ENCODE results near the gene ATG9B. TPM values are rescaled to one million over a fixed set of nuclear protein-coding genes. Genes with fewer than 3 reads are reported as not detected.
A peak's percentile ranks its signal among the peaks of the same experiment; 100 is the strongest.

The ATG9B gene
- total and polyA plus RNA-seq, 9 of the 15 experiments (the other 6 are each of a cell fraction or from before 2014, with no cell fraction given), result 0.29 to 8.0 (median 2.1) TPM

DNA sequence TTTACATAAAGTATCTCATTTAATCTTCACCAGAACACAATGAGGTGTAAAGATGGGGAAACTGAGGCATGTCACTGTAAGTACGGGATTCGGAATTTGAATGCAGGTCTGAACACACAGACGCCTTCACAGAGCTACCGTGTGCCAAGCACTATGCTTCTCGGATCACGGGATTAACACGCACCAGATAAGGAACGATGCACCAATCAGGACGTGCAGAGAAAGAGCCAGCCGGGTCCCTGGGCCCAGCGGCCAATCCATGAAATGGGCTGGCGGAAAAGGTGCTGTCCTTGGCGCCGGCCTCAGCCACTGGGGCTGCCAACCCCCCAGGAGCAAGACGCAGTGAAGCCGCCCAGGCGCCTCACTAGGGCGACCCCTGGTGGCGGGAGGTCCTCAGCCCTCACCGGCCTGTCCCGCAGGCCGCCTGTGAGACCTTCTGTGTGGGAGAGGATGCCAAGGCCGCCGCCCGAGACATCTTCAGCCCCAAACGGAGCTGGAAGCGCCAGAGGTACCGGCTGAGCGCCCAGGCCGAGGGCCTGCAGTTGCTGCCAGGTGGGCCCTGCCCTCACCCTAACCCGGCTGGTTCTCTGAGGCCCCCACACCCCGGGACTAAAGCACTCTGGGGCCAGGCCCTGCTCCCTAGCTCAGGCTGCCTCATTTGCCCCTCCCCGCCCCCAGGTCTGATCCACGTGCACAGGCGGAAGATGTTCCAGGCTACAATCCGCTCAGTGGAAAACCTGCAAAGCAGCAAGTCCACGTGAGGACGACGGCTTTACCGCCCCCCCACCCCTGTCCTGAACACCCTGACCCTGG, 15.6 kb downstream of the ATG9B start (continued):
- TF ChIP-seq, protein P1, sequence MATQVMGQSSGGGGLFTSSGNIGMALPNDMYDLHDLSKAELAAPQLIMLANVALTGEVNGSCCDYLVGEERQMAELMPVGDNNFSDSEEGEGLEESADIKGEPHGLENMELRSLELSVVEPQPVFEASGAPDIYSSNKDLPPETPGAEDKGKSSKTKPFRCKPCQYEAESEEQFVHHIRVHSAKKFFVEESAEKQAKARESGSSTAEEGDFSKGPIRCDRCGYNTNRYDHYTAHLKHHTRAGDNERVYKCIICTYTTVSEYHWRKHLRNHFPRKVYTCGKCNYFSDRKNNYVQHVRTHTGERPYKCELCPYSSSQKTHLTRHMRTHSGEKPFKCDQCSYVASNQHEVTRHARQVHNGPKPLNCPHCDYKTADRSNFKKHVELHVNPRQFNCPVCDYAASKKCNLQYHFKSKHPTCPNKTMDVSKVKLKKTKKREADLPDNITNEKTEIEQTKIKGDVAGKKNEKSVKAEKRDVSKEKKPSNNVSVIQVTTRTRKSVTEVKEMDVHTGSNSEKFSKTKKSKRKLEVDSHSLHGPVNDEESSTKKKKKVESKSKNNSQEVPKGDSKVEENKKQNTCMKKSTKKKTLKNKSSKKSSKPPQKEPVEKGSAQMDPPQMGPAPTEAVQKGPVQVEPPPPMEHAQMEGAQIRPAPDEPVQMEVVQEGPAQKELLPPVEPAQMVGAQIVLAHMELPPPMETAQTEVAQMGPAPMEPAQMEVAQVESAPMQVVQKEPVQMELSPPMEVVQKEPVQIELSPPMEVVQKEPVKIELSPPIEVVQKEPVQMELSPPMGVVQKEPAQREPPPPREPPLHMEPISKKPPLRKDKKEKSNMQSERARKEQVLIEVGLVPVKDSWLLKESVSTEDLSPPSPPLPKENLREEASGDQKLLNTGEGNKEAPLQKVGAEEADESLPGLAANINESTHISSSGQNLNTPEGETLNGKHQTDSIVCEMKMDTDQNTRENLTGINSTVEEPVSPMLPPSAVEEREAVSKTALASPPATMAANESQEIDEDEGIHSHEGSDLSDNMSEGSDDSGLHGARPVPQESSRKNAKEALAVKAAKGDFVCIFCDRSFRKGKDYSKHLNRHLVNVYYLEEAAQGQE (IDR thresholded peaks at IDR 0.05; ENCODE audit: borderline replicate concordance), result peak; percentile 78
- TF ChIP-seq, protein P1 (CRISPR knock-in tag; IDR thresholded peaks at IDR 0.05; ENCODE audit: low read depth), result peak; percentile 82; the same call in 1 of the 2 replicates
- peak; percentile 98 for TF ChIP-seq RB1 (IDR thresholded peaks at IDR 0.05; ENCODE audit: low read depth)
- TF ChIP-seq FOXP1 (CRISPR knock-in tag; IDR thresholded peaks at IDR 0.05), result 0 out of 2 replicates have a peak, but pooled peaks have one; percentile 63
- TF ChIP-seq GTF2E2 (tag; IDR thresholded peaks at IDR 0.05), result no peak
- TF ChIP-seq, protein P2, sequence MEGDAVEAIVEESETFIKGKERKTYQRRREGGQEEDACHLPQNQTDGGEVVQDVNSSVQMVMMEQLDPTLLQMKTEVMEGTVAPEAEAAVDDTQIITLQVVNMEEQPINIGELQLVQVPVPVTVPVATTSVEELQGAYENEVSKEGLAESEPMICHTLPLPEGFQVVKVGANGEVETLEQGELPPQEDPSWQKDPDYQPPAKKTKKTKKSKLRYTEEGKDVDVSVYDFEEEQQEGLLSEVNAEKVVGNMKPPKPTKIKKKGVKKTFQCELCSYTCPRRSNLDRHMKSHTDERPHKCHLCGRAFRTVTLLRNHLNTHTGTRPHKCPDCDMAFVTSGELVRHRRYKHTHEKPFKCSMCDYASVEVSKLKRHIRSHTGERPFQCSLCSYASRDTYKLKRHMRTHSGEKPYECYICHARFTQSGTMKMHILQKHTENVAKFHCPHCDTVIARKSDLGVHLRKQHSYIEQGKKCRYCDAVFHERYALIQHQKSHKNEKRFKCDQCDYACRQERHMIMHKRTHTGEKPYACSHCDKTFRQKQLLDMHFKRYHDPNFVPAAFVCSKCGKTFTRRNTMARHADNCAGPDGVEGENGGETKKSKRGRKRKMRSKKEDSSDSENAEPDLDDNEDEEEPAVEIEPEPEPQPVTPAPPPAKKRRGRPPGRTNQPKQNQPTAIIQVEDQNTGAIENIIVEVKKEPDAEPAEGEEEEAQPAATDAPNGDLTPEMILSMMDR (IDR thresholded peaks at IDR 0.05 in 2 of 3, conservative IDR thresholded peaks at IDR 0.05 in 1 of 3; ENCODE audit: insufficient read depth in 2 of 3, low read depth in 1 of 3, low read length in 3 of 3), result peak; percentile 98 to 100 (median 99)
- TF ChIP-seq MTA1 (IDR thresholded peaks at IDR 0.05; ENCODE audit: borderline replicate concordance), result peak; percentile 87
- TF ChIP-seq CGGBP1 (CRISPR knock-in tag; IDR thresholded peaks at IDR 0.05), result 0 out of 2 replicates have a peak, but pooled peaks have one; percentile 39
- no peak for TF ChIP-seq FOXK1 (CRISPR knock-in tag; IDR thresholded peaks at IDR 0.05; ENCODE audit: borderline replicate concordance)
- TF ChIP-seq SIN3B (IDR thresholded peaks at IDR 0.05; ENCODE audit: low read depth), result 0 out of 2 replicates have a peak, but pooled peaks have one; percentile 79
- peak; percentile 90 for TF ChIP-seq POLR2G (IDR thresholded peaks at IDR 0.05; ENCODE audit: low read depth, low read length)
- no peak for TF ChIP-seq PRPF4 (IDR thresholded peaks at IDR 0.05; ENCODE audit: insufficient read depth, low read depth, low read length, poor library complexity, severe bottlenecking)
- TF ChIP-seq U2AF1 (optimal IDR thresholded peaks at IDR 0.05; ENCODE audit: low read depth, low read length), result no peak
- no peak for TF ChIP-seq TGIF2 (CRISPR knock-in tag; IDR thresholded peaks at IDR 0.05)
- 0 out of 2 replicates have a peak, but pooled peaks have one; percentile 22 for TF ChIP-seq ZNF23 (CRISPR knock-in tag; IDR thresholded peaks at IDR 0.05)
- no peak for TF ChIP-seq STAG1 (CRISPR knock-in tag; IDR thresholded peaks at IDR 0.05; ENCODE audit: borderline replicate concordance)
- TF ChIP-seq POLR3A (IDR thresholded peaks at IDR 0.05; ENCODE audit: borderline replicate concordance, extremely low read depth, insufficient read depth, insufficient read length), result no peak
